Colon (tissue), 2 donors: Measurements from ENCODE around the gene MYRIP.
"Not testable (repeated sequence)": the region's sequence is repeated elsewhere in the genome, so short reads cannot be mapped to it uniquely, and the experiment has no call there.

Source experiments
- FAIRE-seq: peaks from 2 replicates; lab custom pipeline; 2012; peaks lifted over from hg19 to GRCh38; lab: Jason Lieb, UNC
- donor health status: control.
- donor health status: control.

The MYRIP gene

GRCh38 chr3:40129981-40130380, 320.6 kb downstream of the MYRIP start:
- FAIRE-seq = no peak

DNA sequence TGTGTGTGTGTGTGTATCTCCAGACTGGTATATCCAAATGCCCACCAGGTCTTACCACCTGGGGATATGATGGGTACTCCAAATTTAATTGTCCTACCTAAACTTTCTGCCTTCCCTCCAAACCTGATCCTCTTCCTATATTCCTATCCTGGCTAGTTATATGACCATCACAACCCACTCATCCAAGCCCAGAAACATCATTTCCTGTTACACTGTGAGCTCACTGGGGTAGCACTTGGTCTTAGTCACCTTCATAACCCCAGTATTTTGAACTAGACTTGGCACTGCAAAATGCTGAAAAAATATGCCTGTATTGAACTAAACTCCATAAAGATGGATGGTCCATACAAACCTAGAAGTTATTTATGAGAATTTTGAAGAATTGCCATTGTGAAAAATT, 321.3 kb downstream of the MYRIP start:
- no peak for FAIRE-seq

GRCh38 chr3:40133886-40134575, 324.6 kb downstream of the MYRIP start:
- FAIRE-seq = not testable (repeated sequence)

GRCh38 chr3:40137591-40138295, 328.3 kb downstream of the MYRIP start:
- FAIRE-seq = no peak

DNA sequence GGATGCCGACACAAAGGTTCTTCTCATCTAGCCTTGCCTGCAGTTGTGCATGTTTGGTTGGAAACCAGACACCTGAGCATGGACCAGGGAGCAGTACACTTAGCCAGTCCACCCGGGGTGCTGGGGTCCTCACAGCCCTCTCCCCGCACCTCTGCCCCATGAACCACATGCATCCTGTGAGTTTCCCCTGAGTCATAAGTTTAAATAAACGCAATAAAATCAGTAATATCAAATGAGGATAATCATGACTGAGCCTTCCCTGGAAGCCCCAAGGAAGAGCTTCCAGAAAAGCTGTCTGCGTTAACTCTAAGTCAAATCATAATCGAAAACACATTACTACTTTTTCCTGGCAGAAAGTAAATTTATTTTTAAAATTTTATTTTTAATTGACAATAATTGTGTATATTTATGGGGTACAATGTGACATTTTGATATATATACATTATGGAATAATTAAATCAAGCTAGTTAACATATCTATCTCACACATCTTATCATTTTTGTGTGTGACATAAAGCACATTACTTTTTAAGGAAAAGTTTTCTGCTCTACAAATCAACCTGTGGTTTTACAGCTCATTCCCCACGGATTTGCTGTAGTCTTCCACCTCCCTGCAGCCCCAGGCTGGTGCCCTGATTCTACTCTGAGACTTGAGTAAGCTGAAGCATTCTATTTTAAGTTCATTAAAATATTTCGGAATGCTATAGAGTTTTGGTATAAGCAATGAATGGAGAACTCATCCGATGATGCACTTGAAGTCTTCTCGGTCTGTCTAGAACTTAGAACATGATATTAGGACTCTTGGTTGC, 334.1 kb downstream of the MYRIP start:
- FAIRE-seq = no peak

DNA sequence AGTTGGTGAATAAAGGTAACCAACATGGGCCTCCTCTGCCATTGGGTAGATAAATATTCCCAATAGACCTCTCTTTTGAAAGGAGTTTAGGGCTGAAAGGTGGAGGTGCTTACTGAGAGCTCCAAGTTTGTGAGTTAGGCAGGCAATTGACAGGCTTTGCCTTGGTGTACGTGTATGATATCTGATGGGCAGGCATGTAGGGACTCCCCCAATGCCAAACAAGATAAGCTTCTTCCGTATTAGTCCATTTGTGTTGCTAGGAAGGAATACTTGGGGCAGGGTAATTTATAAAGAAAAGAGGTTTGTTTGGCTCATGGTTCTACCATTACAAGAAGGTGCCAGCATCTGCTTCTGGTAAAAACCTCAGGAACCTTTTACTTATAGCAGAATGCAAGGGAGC, 339.4 kb downstream of the MYRIP start:
- no peak for FAIRE-seq

- no peak for FAIRE-seq
Measured at GRCh38 chr3:40152482-40153133, 343.2 kb downstream of the MYRIP start.

GRCh38 chr3:40160933-40161332, 351.5 kb downstream of the MYRIP start:
- no peak for FAIRE-seq

GRCh38 chr3:40162616-40163015, 353.2 kb downstream of the MYRIP start:
- FAIRE-seq = no peak

DNA sequence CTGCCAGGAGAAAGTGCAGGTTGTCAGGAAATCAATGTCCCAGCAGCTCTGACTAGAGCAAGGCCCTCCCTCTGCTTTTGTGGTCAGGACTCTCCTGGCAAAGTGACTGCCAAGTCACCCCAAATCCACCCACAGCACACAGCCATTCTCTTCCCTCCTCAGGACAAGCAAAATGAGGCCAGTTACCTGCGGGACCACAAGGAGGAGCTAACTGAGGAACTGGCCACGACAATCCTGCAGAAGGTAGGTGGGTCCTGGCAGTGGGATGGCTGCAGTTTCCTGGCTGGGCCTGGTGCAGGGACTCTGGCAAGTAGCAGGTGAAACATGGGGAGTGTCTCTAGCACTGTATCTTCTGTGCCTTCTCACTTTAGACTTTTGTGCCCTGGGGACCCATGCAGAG, 357.6 kb downstream of the MYRIP start:
- no peak for FAIRE-seq

- FAIRE-seq = no peak
Measured at GRCh38 chr3:40167958-40168357, 358.5 kb downstream of the MYRIP start.

GRCh38 chr3:40169983-40170382, 360.6 kb downstream of the MYRIP start:
- no peak for FAIRE-seq

DNA sequence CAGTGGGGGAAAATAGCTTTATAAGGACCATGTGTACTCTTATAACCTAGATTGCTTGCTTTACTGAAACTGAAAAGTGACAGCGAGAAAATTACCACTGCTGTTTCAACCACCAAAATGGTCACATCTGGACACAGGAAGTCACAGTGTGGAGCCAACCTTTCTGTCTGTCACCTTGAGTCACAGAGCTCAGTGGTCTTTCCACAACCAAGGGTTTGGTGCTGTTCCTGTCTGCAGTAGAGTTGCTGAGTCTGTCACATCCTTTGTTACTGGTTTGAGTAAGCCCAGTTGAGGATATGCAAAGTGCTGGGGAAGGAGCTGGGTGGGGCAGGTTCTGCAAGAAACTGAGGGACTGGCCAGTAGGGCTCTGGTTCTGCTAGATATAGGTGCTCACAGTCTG, 361.0 kb downstream of the MYRIP start:
- FAIRE-seq = no peak

- no peak for FAIRE-seq
Measured at GRCh38 chr3:40172560-40172959, 363.2 kb downstream of the MYRIP start.

- no peak for FAIRE-seq
Measured at GRCh38 chr3:40173227-40173721, 363.9 kb downstream of the MYRIP start.

- no peak for FAIRE-seq
Measured at GRCh38 chr3:40178012-40178594, 368.7 kb downstream of the MYRIP start.

GRCh38 chr3:40179016-40179415, 369.6 kb downstream of the MYRIP start:
- FAIRE-seq = no peak

DNA sequence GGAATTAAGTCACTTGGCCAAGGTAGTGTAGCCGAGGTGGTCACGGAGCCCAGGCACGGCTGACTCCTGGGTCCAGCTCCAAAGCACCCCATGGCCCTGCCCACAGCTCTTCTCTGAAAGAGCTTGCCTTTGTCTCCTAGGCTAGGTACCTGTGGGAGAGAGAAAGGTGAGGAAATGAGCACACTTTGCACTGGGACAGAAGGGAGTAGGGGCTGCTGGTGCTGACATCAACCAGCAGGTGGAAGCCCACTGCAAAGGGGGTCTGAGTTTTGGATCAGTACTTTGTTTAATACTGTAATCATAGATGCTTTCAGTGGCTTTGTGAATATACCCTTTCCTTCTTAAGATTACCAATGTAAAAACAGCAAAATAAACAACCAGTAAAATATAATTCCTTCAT, 371.8 kb downstream of the MYRIP start:
- no peak for FAIRE-seq

DNA sequence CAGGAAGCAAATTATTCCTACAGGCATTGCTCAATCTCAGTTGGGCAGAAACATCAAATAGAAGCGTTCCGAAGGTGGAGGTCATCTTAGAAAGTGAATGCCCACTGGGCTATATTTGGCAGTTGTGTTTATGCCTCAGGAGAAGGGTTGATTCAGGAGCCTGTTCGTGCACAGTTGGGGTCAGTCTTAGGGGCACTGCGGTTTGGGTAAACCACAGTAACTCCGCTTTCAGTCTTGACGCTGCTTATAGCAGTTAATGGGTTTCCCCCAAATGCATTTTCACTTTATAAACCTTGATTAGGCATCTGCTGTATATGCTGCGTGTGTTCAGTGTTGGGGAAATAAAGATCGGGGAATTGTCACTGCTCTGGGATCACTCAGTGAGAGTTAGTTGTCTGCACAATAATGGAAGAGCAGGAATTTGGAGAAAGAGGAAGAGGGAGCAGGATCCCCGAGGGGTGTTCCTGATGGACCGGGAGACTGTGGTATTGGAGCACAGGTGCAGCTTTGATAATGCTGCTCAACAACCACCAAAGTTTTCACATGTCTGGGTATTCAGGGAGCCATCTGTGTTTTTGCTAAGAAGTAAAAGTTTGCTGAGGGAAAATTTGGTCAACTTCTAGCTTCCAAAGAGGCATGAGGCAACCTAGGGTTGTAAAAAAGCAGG, 375.8 kb downstream of the MYRIP start:
- FAIRE-seq = no peak

- FAIRE-seq = no peak
Measured at GRCh38 chr3:40186508-40186907, 377.1 kb downstream of the MYRIP start.

DNA sequence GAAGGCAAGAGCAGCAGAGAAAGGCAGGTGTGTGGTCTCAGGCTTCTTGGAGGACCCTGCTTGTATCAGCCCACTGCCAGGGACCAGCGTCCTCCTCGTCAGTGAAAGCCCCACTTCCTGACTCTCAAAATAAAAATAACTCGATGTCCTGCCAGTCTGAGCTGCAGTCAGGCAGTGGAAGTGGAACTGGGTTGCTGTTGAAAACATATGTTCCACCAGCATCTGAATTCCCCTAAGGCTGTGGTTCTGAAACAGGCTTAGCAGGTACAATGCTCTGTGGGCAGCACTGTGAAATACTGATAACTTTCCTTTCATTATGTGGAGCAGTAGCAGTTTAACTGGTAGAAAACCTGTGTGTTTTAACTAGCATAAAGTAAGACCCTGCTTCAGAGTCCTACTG, 378.5 kb downstream of the MYRIP start:
- no peak for FAIRE-seq
